ENCODE results near the gene RAMP2.

GRCh38 chr17:42784811-42785592 lies 24.0 kb downstream of the RAMP2 start:
- TF ChIP-seq POLR2A (IDR thresholded peaks at IDR 0.05) (no peak), EP300 (IDR thresholded peaks at IDR 0.05; ENCODE audit: low read depth) (no peak)
- TF ChIP-seq, protein P1, sequence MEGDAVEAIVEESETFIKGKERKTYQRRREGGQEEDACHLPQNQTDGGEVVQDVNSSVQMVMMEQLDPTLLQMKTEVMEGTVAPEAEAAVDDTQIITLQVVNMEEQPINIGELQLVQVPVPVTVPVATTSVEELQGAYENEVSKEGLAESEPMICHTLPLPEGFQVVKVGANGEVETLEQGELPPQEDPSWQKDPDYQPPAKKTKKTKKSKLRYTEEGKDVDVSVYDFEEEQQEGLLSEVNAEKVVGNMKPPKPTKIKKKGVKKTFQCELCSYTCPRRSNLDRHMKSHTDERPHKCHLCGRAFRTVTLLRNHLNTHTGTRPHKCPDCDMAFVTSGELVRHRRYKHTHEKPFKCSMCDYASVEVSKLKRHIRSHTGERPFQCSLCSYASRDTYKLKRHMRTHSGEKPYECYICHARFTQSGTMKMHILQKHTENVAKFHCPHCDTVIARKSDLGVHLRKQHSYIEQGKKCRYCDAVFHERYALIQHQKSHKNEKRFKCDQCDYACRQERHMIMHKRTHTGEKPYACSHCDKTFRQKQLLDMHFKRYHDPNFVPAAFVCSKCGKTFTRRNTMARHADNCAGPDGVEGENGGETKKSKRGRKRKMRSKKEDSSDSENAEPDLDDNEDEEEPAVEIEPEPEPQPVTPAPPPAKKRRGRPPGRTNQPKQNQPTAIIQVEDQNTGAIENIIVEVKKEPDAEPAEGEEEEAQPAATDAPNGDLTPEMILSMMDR (IDR thresholded peaks at IDR 0.05): no peak
